ENCODE results near the gene DBNDD1. TPM values are rescaled to one million over a fixed set of nuclear protein-coding genes. Genes with fewer than 3 reads are reported as not detected.

The DBNDD1 gene
- total RNA-seq, 2 experiments from 2014 or later: 0.52 to 0.96 TPM

- intact Hi-C loops (cut with micrococcal nuclease): no loop called here
- ChIA-PET POLR2A (interaction anchor here (1.6 kb wide), 1 partner anchor 10 kb away, joined by 5 read pairs; no protein-coding TSS in a partner anchor), CTCF (interaction anchor here (1.6 kb wide), 1 partner anchor 49 kb away, joined by 6 read pairs; no protein-coding TSS in a partner anchor)
- peaks cover 21% of the 10 kb centered on the region for H3K36me3 Mint-ChIP-seq (ENCODE audit: low read depth)
- no peaks in the 10 kb centered on the region for H3K27me3 Mint-ChIP-seq
- H3K9me3 Mint-ChIP-seq: no peaks in the 10 kb centered on the region
- no peak overlapping the region for H3K4me3 Mint-ChIP-seq
- ATAC-seq: peak; percentile 52
- no peaks in the 10 kb centered on the region for H3K4me1 Mint-ChIP-seq (ENCODE audit: low read depth)
- no peak for DNase-seq
- TF ChIP-seq, protein P1, sequence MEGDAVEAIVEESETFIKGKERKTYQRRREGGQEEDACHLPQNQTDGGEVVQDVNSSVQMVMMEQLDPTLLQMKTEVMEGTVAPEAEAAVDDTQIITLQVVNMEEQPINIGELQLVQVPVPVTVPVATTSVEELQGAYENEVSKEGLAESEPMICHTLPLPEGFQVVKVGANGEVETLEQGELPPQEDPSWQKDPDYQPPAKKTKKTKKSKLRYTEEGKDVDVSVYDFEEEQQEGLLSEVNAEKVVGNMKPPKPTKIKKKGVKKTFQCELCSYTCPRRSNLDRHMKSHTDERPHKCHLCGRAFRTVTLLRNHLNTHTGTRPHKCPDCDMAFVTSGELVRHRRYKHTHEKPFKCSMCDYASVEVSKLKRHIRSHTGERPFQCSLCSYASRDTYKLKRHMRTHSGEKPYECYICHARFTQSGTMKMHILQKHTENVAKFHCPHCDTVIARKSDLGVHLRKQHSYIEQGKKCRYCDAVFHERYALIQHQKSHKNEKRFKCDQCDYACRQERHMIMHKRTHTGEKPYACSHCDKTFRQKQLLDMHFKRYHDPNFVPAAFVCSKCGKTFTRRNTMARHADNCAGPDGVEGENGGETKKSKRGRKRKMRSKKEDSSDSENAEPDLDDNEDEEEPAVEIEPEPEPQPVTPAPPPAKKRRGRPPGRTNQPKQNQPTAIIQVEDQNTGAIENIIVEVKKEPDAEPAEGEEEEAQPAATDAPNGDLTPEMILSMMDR (IDR thresholded peaks at IDR 0.05): no peak
- H3K27ac Mint-ChIP-seq: no peak overlapping the region
Measured at GRCh38 chr16:90032674-90033331, 13.5 kb upstream of the DBNDD1 start.

GRCh38 chr16:90031931-90032673 is 12.8 kb upstream of the DBNDD1 start:
- POLR2A ChIA-PET: no interaction called here
- no peaks in the 10 kb centered on the region for H3K4me1 Mint-ChIP-seq (ENCODE audit: low read depth)
- no peaks in the 10 kb centered on the region for H3K9me3 Mint-ChIP-seq
- peak; percentile 40 for ATAC-seq
- TF ChIP-seq, protein P1 (IDR thresholded peaks at IDR 0.05): no peak
- H3K27me3 Mint-ChIP-seq: no peaks in the 10 kb centered on the region
- CTCF ChIA-PET: no interaction called here
- H3K27ac Mint-ChIP-seq: no peak overlapping the region
- DNase-seq: no peak
- intact Hi-C loops (cut with micrococcal nuclease): no loop called here
- H3K36me3 Mint-ChIP-seq (ENCODE audit: low read depth): peaks cover 21% of the 10 kb centered on the region
- H3K4me3 Mint-ChIP-seq: no peak overlapping the region

- POLR2A ChIA-PET: no interaction called here
- no peak overlapping the region for H3K4me3 Mint-ChIP-seq
Measured at GRCh38 chr16:90031186-90031930, 12.1 kb upstream of the DBNDD1 start.

DNA sequence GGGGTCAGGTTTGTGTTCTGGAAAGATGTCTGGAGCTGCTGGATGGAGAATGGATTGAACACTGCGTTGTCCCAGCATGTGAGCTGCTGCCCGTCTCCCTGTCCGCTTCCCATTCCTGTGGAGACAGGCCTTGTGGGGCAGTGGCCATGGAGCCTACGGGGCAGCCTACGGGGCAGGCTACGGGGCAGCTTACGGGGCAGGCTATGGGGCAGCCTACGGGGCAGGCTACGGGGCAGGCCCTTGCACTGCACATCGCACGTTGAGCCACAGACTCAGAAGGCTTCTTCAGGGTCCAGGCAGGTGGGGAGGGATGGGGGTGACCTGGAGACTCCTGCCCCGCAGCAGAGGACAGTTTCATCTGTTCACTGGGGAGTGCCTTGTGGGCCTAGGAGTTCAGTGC is 9.7 kb upstream of the DBNDD1 start:
- intact Hi-C loops (cut with micrococcal nuclease): no loop called here
- TF ChIP-seq, protein P1 (IDR thresholded peaks at IDR 0.05): no peak
- Mint-ChIP-seq H3K4me1 (ENCODE audit: low read depth) (peaks cover 8% of the 10 kb centered on the region), H3K36me3 (ENCODE audit: low read depth) (peaks cover 19% of the 10 kb centered on the region), H3K9me3 (no peaks in the 10 kb centered on the region), H3K27ac (no peak overlapping the region), H3K4me3 (no peak overlapping the region), H3K27me3 (no peaks in the 10 kb centered on the region)
- no peak for DNase-seq
- ATAC-seq: no peak
- ChIA-PET POLR2A (interaction anchor here (0.6 kb wide), 1 partner anchor 149 kb away, joined by 3 read pairs; no protein-coding TSS in a partner anchor), CTCF (no interaction called here)

More at GRCh38 chr16:90031186-90031930, 12.1 kb upstream of the DBNDD1 start:
- CTCF ChIA-PET: no interaction called here
- no peak for DNase-seq
- Mint-ChIP-seq H3K27ac (no peak overlapping the region), H3K9me3 (no peaks in the 10 kb centered on the region), H3K36me3 (ENCODE audit: low read depth) (peaks cover 19% of the 10 kb centered on the region), H3K4me1 (ENCODE audit: low read depth) (peaks cover 2% of the 10 kb centered on the region), H3K27me3 (no peaks in the 10 kb centered on the region)
- TF ChIP-seq, protein P1 (IDR thresholded peaks at IDR 0.05): no peak
- intact Hi-C loops (cut with micrococcal nuclease): no loop called here
- peak; percentile 27 for ATAC-seq
